ENCODE measurements around the gene GNB2. TPM values are rescaled to one million over a fixed set of nuclear protein-coding genes. Genes with fewer than 3 reads are reported as not detected.

The GNB2 gene
- 100 to 1,000 TPM in 1 of 2 donors, 10 to 100 TPM in 1; 69.2 to 105 TPM for total RNA-seq

DNA sequence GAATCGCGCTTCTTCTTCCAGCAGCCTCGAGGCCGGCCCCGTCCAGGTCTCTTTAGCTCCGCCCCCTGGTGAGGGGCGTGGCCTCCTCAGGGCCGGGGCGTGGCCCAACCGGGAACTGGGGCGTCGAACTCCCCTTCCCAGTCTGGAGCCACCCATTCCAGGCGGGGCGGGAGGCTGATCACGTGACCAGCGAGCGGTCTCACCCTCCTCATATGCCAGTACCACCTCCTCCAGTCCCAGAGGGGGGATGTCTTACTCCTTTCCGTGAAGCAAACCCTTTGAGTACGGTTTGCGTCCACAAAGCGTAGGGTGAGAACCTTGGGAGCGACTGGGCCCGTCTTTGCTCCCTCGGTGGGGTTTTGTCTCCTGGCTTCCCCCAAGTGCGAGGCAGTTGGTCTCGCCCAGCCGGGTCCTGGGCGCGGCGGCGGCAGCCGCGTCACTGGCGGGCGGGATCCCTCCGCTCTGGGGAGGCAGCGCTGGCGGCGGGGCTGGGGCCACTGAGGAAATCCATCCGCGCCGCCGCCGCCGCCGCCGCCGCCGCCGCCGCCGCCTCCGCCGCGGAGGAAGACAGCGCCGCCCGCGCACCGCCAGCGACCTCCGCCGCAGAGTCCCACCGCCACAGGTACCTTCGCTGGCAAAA lies at the start of gene GNB2:
GNB2 (plus strand) TSS at position 439 of the 640 bp plus-strand sequence. CDS start 2,526 bp downstream, outside the sequence.

DNA sequence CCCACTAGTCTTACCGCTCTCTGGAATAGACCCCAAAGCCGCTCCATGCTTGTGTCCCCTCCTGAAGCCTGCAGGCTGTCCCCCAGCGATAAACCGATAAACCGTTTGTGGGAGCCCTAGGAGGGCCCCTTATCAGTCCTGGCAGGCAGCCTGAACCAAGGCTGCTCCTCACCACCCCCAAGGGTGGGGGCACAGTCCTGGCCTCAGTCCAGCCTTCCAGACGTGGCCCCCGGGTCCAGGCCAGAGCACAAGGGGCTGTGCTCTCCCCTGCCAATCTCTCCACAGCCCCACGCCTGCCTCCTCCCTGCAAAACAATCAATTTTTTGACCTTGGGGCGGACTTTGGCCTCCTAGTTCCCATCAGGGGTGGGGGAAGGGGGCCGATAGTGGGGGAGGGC lies 32.1 kb upstream of the GNB2 start, which contains the start of gene TFR2:
TFR2 (minus strand) TSS at position 90 of the 397 bp plus-strand sequence; CDS start at position 47, 43 bp downstream.

DNA sequence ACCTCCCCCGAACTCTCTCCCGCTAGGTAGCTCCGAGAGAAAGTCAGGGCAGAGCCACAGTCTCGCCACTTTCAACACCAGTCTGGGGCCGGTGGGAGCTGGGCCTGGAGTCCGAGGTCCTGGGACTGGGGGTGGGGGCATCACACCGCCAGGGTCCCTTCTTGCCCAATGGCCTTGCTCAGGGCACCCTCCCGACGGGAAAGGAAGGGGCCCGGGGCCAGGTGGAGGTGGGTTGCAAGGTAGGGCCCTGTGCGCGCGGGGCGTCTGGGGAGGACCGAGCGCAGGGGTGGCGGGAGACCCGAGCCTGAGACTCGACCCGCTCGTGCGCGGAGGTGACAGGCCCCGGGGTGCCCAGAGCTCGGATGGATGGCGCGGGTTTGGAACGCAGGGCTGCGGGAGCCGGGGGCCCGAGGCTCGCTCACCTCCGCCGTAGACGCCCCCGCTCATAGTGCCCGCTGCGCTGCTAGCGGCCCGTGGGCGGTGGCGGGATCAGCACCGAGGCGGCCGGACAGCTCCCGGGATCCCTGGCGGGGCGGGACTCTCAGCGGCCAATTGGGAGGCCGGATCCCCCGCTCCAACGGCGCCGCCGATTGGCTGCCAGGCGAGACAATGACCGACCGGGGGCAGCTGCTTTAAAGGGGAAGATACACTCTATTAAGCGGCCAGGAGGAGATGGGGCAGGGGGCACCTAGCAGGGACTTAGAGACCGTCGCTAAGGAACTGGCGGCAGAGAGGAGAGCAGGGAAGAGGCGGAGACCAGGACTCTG lies 17.4 kb upstream of the GNB2 start, which contains the start of gene ACTL6B:
ACTL6B (minus strand) TSS at position 541 of the 767 bp plus-strand sequence; CDS start at position 447, 94 bp downstream.

DNA sequence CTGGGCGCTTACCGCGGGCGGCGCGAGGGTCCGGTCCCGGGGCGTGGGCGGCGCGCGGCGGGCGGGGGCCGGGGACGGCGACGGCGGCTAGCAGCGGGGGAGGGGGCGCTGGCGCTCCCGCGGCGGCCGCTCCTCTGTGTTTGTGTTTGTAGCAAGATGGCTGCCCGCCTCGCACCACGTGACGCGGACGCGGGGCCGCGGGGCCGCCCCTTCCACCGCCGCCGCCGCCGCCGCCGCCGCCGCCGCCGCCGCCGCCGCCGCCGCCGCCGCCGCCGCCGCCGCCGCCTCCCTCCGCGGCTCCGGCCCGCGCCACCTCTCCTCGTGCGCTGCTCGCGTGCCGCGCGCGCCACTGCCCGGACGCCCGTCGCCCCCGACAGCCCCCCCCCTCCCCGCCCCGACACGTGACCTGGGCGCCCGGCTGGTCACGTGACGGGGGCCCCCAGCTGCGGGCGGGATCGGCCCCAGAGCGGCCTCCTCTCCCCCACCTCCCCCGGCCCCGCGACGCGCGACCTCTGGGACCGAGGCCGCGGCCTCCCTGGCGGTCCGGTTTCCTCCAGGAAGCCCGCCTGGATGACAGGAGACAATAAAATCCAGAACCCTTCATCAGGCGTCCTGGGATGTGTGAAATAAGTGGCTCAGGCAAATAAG lies 20.7 kb downstream of the GNB2 start, which contains the start of gene GIGYF1:
GIGYF1 (minus strand) TSS at position 153 of the 648 bp plus-strand sequence. CDS start 6,012 bp downstream, outside the sequence.

DNA sequence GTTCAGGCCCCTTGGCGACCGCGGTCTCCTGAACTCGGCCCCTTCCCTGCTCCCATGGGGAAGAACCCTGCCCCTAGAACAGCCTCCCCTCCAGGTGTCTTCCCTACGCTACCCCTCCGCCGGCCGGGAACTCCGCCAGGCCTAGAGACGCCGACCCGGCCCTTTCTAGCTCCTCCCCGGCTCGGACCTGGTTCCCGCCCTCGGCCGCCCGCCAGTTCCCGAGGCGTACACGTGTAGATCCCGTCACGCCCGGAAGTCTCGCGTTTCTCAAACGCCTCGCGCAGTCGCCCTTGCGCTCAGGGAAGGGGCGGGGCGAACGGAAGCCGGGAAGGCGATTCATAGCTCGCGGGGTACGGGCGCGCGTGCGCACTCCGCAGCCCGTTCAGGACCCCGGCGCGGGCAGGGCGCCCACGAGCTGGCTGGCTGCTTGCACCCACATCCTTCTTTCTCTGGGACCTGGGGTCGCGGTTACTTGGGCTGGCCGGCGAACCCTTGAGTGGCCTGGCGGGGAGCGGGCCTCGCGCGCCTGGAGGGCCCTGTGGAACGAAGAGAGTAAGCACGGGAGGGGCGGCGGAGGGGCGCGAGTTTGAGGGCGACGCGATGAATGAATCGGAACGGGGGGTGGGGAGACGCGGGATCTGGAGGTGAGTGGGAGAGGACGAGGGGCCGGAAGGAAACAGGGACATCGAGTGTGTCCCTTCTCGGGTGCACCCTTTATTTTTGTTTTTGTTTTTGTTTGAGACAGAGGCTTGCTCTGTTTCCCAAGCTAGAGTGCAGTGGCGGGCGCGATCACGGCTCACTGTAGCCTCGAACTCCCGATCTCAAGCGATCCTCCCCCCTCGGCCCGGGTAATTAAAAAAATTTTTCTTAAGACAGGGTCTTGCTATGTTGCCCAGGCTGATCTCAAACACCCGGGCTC lies 32.5 kb downstream of the GNB2 start, which contains the start of gene POP7:
POP7 (plus strand) TSS at position 369 of the 919 bp plus-strand sequence. CDS start 710 bp downstream, outside the sequence.

DNA sequence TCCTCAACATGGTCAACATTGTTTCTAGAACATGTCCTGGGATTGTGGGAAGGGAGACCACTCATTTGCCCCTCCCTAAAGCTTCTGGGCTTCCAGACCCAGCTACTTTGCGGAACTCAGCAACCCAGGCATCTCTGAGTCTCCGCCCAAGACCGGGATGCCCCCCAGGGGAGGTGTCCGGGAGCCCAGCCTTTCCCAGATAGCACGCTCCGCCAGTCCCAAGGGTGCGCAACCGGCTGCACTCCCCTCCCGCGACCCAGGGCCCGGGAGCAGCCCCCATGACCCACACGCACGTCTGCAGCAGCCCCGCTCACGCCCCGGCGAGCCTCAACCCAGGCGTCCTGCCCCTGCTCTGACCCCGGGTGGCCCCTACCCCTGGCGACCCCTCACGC lies 46.7 kb downstream of the GNB2 start, which contains the start of gene EPO:
EPO (plus strand) TSS at position 190 of the 392 bp plus-strand sequence. CDS start 513 bp downstream, outside the sequence.

Other genes starting within 250 kb of the GNB2 start
- 1 to 10 TPM in 1 of 2 donors, under 1 TPM in 1; 0.33 to 3.1 TPM for gene ZCWPW1, start 245.0 kb upstream of the GNB2 start, total RNA-seq
- 10 to 100 TPM; 24.3 to 28.6 TPM for gene MEPCE, start 243.9 kb upstream of the GNB2 start, total RNA-seq
- gene PPP1R35, start 237.2 kb upstream of the GNB2 start, total RNA-seq, result 10 to 100 TPM; 15.8 to 22.6 TPM
- under 1 TPM in 1 of 2 donors, not detected in 1; 0.33 TPM for gene SPACDR, start 209.5 kb upstream of the GNB2 start, total RNA-seq
- 10 to 100 TPM; 38.0 to 46.1 TPM for gene TSC22D4, start 194.5 kb upstream of the GNB2 start, total RNA-seq
- gene NYAP1, start 189.8 kb upstream of the GNB2 start, total RNA-seq, result under 1 TPM; under 0.01 to 0.33 TPM
- 10 to 100 TPM; 14.1 to 16.0 TPM for gene AGFG2, start 134.5 kb upstream of the GNB2 start, total RNA-seq
- gene SAP25, start 99.8 kb upstream of the GNB2 start, total RNA-seq, result not detected
- 10 to 100 TPM; 25.0 to 40.6 TPM for gene LRCH4, start 87.6 kb upstream of the GNB2 start, total RNA-seq
- under 1 TPM; under 0.01 to 0.69 TPM for gene FBXO24, start 87.4 kb upstream of the GNB2 start, total RNA-seq
- gene PCOLCE, start 71.4 kb upstream of the GNB2 start, total RNA-seq, result 1 to 10 TPM in 1 of 2 donors, under 1 TPM in 1; 0.33 to 2.4 TPM
- 1 to 10 TPM; 4.7 to 7.2 TPM for gene MOSPD3, start 61.2 kb upstream of the GNB2 start, total RNA-seq
- gene TFR2, start 32.2 kb upstream of the GNB2 start, total RNA-seq, result under 1 TPM; 0.34 to 1.00 TPM
- gene ACTL6B, start 17.3 kb upstream of the GNB2 start, total RNA-seq, result not detected
- gene GIGYF1, start 20.5 kb downstream of the GNB2 start, total RNA-seq, result 10 to 100 TPM; 14.3 to 17.9 TPM
- 10 to 100 TPM; 35.4 to 73.9 TPM for gene POP7, start 32.4 kb downstream of the GNB2 start, total RNA-seq
- not detected for gene EPO, start 46.7 kb downstream of the GNB2 start, total RNA-seq
- gene ZAN, start 59.9 kb downstream of the GNB2 start, total RNA-seq, result not detected
- gene EPHB4, start 153.8 kb downstream of the GNB2 start, total RNA-seq, result 10 to 100 TPM; 21.0 to 49.0 TPM
- gene SLC12A9, start 179.0 kb downstream of the GNB2 start, total RNA-seq, result 10 to 100 TPM; 15.5 to 20.0 TPM
- 100 to 1,000 TPM in 1 of 2 donors, 10 to 100 TPM in 1; 96.7 to 102 TPM for gene TRIP6, start 193.6 kb downstream of the GNB2 start, total RNA-seq
- 10 to 100 TPM; 35.8 to 52.0 TPM for gene SRRT, start 201.4 kb downstream of the GNB2 start, total RNA-seq
- gene UFSP1, start 216.0 kb downstream of the GNB2 start, total RNA-seq, result 1 to 10 TPM; 5.2 to 7.0 TPM
- under 1 TPM in 1 of 2 donors, not detected in 1; 0.34 TPM for gene ACHE, start 222.1 kb downstream of the GNB2 start, total RNA-seq

Data from melanocyte of skin (primary cell).